HG02973 (cell line): Measurements from ENCODE around the gene MEGF8.

ENCODE experiments used
- ATAC-seq: cut with Tn5 transposase; IDR thresholded peaks from one replicate; pipeline ENCODE4 v1.9.1; 2021; ENCODE audit warnings: moderate library complexity; ENCODE audit not compliant: unreplicated experiment

MEGF8 gene

DNA sequence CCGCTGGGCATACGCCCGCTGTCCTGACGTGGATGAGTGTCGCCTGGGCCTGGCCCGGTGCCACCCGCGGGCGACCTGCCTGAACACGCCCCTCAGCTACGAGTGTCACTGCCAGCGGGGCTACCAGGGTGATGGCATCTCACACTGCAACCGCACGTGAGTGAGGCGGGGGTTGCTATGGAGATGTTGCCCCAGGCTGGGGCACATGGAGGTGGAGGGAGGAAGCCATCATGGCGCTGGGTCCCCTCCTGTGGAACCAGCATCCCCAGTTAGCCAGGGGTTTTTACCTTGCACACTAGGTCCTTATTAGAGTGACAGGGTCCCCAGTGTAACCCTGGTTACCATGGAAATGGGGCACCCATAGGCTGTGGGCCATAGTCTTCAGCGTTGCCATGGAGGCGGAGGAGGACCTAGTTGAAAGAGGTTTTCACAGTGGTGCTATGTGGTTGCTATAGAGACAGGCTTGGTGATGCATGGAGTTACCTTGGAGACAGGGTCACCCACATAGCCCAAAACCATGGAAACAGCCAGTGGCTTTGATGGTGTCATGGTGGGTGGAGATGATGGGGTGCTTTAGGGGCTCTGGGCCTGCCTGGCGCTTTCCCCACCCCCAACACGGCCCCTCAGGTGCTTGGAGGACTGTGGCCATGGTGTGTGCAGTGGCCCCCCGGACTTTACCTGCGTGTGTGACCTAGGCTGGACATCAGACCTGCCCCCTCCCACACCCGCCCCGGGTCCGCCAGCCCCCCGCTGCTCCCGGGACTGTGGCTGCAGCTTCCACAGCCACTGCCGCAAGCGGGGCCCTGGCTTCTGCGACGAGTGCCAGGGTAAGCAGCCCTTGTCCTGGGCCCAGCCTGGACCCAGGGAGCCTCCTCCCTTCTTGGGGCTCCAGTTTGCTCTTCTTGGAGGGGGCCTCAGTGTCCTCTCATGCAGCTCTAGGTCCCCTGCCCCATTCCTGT lies 27.1 kb downstream of the MEGF8 start:
- ATAC-seq = no peak

DNA sequence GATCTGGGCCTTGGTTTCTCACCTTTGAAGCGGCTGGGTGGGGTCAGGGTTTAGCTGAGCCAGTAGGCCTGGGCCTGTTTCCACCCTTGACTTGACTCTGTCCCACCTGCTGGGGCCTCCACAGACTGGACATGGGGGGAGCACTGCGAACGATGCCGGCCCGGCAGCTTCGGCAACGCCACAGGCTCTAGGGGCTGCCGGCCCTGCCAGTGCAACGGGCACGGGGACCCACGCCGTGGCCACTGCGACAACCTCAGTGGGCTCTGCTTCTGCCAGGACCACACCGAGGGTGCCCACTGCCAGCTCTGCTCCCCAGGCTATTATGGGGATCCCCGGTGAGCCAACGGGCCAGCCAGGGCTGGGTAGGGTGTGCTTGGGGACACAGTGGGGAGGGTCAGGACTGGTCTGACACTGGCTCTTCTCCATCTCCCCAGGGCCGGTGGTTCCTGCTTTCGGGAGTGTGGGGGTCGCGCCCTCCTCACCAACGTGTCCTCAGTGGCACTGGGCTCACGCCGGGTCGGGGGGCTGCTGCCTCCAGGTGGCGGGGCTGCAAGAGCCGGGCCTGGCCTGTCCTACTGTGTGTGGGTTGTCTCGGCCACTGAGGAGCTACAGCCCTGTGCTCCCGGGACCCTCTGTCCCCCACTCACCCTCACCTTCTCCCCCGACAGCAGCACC lies 28.0 kb downstream of the MEGF8 start:
- no peak for ATAC-seq

DNA sequence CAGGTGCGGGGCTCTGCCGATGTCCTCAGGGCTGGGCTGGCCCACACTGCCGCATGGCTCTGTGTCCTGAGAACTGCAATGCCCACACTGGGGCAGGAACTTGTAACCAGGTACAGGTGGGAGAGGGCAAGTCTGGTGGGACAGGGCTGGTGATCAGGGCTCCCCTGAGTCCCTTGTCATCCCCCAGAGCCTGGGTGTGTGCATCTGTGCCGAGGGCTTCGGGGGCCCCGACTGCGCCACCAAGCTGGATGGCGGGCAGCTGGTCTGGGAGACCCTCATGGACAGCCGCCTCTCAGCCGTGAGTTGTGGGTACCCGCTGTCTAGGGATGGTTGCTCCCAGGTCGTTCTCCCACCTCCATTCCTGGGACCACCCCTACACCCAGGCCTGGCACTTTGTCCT lies 30.5 kb downstream of the MEGF8 start:
- ATAC-seq = no peak

DNA sequence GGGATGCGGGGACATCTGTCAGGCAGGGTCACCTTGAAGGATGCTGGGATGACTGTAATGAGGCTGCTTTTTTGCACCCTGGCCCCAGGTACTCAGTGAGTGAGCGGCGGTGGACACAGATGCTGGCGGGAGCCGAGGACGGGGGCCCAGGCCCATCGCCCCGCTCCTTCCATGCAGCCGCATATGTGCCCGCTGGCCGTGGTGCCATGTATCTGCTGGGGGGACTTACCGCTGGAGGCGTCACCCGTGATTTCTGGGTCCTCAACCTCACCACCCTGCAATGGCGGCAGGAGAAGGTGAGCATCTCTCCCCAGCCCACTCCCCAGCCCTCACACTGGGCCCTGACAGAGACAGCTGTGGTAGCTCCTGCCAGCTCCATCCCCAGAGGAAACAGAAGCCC lies 31.3 kb downstream of the MEGF8 start:
- no peak for ATAC-seq

DNA sequence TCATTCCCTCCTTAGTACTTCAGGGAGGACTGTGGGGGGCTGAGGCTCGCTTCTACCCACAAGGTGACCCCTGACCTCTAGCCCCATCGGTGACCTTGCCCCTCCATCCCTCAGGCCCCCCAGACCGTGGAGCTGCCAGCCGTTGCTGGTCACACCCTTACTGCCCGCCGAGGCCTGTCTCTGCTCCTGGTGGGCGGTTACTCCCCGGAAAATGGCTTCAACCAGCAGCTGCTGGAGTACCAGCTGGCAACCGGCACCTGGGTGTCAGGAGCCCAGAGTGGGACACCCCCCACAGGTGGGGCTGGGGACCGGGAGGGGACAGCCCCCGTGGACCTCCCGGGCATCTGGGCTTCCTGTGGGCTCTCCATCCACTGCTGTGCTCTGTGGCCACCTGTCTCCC lies 31.9 kb downstream of the MEGF8 start:
- no peak for ATAC-seq

DNA sequence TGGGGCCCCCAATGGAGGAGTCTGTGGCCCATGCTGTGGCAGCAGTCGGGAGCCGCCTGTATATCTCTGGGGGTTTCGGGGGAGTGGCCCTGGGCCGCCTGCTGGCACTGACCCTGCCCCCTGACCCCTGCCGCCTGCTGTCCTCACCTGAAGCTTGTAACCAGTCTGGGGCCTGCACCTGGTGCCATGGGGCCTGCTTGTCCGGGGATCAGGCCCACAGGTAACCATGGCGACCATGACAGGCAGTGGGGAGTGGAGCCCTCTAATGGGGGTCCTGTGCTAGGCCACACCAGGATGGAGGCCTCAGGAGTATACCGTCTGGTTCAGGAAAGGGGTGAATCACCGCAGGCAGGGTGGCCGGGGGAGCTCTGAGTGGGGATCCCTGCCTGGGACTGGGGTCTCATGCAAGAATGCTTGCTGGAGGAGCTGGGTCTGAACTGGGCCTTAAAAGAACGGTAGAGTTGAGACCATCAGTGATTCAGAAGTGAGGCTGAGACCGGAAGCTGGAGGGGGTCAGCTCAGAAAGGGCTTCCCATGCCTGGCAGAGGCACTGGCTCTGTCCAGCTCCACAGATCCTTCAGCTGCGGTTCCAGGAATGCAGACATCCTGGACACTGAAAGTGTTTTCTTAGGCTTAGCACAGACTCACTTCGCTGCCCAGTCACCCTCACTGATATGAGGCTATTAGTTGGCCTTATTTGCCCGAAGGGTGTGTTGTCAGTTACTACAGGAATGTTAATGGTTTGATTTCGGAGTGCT lies 35.5 kb downstream of the MEGF8 start:
- no peak for ATAC-seq

DNA sequence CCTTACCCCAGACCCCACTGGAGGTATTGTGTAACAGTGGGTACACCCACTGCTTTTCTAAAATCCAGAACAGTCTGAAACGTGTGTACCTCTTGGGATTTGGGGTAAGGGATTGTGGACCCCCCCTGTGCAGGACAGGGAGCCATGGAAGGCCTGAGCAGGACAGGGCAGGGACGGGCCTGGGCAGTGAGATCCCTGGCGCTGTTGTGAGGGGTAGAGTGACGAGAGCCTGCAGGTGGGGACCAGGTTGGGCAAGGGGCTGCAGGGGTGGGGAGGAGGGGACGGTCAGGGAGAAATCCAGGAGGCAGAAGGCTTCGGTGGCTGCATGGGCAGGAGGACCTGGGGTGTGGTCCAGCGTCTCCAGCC lies 36.1 kb downstream of the MEGF8 start:
- ATAC-seq = no peak

DNA sequence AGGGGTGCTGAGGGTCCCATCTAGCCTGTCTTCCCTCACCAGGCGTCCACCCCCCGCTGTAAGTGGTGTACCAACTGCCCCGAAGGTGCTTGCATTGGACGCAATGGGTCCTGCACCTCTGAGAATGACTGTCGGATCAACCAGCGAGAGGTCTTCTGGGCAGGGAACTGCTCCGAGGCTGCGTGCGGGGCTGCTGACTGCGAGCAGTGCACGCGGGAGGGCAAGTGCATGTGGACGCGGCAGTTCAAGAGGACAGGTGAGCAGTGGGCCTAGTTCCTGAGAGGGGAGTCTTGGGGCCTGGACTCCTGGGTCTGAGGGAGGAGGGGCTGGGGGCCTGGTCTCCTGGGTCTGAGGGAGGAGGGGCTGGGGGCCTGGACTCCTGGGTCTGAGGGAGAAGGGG lies 36.9 kb downstream of the MEGF8 start:
- ATAC-seq = no peak

DNA sequence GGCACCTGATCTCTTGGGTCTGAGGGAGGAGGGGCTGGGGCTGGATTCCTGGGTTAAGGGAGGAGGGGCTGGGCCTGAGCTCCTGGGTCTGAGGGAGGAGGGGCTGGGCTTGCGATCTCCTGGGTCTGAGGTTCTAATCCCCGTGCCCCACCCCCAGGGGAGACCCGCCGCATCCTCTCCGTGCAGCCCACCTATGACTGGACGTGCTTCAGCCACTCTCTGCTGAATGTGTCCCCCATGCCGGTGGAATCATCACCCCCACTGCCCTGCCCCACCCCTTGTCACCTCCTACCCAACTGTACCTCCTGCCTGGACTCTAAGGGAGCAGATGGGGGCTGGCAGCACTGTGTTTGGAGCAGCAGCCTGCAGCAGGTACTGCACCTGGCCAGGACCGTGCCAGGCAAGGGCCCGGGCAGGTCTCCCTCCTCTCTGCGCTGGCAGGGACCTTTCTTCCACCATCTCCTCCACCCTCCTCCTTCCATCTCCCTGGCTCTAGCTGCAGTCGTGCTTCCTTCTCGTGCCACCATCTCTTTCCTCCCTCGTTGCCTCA lies 37.5 kb downstream of the MEGF8 start:
- ATAC-seq = no peak

DNA sequence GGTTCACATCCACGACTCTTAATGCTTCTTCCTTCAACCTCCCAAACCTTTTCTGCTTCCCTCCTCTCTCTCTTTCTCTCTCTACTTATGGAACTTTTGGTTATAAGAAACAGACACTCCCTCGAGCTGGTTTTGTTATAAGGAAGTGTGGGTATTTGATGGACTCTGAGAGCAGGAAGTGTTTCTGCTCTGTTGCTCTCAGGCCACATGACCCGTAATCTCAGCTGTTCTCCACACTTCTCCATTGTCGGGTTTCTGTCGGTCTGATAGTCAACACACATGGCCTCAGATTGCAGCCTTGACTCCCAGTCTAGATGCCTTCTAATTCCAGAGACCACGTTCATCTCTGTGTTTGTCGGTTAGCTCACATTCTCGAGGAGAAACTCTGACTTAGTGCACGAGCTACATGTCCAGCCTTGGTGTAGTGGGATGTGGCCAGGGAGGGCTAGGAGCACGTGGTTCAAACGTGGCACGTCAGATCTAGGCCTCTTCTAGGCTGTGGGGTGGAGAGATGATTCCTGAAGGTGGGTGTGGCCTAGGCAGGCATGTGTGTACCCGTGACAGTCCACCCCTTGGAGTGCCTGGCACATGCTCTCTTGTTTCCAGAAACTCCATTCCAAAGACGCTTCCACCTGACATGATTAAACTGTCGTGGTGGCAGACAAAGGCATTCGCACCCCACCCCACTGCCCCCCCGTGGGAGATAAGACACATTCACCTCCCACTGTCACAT lies 38.3 kb downstream of the MEGF8 start:
- ATAC-seq = no peak

DNA sequence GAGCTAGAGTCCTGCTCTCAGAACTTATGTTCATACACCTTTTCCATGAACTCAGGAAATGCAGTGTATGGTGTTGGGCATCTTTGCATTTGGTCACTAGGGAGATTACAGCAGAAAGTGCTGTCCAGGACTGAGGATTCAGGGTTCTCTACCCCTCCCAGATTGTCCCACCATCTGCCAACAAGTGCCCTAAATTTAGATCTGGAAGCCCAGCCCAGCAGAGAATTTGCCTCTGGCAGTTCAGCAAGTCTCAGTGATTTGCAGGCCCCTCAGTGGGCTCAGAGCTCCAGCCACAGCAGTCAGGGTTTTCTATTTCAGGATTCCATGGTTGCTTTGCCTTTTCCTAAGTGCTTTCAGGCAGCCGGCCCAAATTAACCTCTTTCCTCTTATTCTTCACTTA lies 41.2 kb downstream of the MEGF8 start:
- ATAC-seq = no peak

DNA sequence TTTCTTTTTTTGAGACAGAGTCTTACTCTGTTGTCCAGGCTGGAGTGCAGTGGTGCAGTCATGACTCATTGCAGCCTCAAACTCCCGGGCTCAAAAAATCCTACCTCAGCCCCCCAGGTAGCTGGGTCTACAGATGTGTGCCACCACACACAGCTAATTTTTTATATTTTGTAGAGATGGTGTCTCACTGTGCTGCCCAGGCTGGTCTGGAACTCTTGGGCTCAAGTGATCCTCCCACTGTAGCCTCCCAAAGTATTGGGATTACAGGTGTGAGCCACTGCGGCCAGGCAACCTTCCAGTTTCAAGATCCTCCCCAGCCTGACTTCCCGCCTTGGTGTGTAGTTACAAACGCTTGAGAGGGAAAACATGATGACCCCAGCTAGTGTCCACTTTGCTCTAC lies 42.5 kb downstream of the MEGF8 start:
- no peak for ATAC-seq

DNA sequence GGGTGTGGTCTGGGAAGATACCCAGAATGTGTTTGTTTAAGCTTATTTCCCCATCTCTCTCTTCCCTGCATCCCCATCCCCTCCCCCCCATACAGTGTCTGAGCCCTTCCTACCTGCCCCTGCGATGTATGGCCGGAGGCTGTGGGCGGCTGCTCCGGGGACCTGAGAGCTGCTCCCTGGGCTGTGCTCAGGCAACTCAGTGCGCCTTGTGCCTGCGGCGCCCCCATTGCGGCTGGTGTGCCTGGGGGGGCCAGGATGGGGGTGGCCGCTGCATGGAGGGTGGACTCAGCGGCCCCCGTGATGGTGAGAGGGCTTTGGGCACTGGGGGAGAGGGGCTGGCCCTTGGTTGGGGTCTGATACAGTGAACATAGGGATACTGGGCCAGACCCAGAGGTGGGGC lies 42.9 kb downstream of the MEGF8 start:
- no peak for ATAC-seq

DNA sequence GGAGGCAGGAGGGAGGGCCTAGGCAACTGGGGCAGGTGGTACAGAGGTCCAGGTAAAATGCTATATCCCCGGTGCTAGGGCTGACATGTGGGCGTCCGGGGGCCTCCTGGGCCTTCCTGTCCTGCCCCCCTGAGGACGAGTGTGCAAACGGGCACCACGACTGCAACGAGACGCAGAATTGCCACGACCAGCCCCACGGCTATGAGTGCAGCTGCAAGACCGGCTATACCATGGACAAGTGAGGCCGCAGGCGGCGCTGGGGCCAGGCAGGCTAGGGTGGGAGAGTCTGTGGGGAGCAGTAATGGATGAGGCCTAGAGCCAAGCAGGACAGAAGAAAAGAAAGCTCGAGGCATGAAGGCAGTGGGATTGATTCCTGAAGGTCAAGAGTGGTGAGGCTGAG lies 43.3 kb downstream of the MEGF8 start:
- no peak for ATAC-seq

DNA sequence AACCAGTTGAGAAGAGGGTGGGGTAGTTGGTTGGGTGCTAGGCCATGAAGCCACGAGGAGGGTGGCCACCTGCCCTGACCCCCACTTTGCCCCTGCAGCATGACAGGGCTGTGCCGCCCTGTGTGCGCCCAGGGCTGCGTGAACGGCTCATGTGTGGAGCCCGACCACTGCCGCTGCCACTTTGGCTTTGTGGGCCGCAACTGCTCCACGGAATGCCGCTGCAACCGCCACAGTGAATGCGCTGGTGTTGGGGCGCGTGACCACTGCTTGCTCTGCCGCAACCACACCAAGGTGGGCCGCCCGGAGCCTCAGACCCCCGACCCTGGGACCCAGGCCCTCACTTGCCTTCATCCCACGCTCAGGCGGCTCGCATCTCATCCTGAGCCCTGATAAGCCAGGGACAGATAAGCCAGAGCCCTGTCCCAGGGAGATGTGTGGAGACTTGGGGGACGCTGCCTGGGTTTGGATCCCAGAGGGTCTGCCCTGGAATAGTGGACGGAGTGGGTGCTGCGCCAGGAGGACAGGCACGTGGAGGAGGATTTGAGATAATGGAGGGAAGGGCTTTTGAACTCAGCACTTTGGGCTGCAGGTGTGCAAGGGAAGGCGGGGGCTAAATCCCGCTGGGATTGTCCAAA lies 44.1 kb downstream of the MEGF8 start:
- ATAC-seq = no peak

DNA sequence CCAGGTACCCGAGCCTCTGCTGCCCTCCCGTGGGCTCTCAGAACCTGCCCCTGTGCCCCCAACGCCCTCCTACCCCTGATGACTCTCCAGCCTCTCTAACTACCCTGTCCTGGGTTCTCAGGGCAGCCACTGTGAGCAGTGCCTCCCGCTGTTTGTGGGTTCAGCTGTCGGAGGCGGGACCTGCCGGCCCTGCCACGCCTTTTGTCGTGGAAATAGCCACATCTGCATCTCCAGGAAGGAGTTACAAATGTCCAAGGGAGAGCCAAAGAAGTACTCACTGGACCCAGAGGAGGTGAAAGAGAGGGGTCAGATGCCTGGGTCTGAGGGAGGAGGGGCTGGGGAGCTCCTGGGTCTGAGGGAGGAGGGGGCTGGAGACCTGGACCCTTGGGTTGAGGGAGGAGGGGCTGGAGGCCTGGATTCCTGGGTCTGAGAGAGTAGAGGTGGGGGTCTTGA lies 44.7 kb downstream of the MEGF8 start:
- no peak for ATAC-seq

DNA sequence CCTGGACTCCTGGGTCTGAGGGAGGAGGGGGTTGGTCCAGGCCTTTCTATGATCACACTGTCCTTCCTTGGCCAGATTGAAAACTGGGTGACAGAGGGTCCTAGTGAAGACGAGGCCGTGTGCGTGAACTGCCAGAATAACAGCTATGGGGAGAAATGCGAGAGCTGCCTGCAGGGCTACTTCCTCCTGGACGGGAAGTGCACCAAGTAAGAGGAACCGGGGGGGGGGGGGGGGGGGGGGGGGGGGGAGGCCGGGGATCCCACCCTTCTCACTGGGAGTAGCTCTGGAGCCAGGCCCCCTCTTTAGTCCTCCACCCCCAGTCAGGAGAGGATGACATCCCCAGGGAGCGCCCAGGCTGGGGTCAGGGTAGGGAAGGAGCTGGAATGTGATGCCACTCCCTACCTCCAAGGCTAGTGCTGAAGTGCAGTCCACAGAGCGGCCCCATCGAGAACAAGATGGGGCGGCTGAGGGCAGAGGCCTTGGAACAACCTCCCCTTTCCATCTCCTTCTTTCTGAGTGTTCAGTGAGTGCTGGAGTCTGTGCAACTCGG lies 45.3 kb downstream of the MEGF8 start:
- no peak for ATAC-seq

DNA sequence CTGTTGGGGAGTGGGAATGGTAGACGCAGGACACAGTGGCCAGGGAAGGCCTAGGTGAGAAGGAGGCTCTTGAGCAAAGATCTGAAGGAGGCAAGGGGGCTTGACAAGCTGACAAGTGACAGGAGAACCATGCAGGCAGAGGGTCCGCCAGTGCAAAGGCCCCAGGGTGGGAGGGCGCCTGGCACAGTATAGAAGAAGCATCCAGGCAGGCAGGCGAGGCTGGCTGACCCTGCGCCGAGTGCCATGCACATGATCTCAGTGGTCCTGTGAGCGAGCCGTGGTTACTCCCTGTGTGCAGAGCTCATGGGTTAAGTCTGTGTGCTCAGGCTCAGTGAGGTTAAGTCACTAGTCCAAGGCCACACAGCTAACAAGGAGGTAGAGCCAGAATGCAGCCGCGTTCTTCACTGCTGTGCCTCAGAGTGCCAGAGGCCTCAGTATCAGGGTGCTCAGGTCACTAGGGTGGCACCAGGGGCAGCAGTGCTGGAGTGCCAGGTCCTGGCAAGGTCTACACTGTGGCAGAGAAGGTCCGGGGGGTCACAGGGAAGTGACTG lies 49.5 kb downstream of the MEGF8 start:
- ATAC-seq = no peak

DNA sequence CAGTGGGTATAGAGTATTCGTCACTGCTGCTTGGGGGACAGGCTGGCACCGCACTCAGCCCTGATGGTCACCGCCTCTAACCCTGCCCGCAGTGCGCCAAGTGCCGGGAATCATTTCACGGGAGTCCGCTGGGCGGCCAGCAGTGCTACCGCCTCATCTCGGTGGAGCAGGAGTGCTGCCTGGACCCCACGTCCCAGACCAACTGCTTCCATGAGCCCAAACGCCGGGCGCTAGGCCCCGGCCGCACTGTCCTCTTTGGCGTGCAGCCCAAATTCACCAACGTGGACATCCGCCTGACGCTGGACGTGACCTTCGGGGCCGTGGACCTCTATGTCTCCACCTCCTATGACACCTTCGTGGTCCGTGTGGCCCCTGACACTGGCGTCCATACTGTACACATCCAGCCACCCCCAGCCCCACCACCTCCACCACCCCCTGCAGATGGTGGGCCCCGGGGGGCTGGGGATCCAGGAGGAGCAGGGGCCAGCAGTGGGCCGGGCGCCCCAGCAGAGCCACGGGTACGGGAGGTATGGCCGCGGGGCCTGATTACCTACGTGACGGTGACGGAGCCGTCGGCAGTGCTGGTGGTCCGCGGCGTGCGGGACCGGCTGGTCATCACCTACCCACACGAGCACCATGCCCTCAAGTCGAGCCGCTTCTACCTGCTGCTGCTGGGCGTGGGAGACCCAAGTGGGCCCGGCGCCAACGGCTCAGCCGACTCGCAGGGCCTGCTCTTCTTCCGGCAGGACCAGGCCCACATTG lies 50.2 kb downstream of the MEGF8 start:
- ATAC-seq = no peak
